WTC11 (cell line): ENCODE measurements around the gene ZCCHC14. TPM values are rescaled to one million over a fixed set of nuclear protein-coding genes. Genes with fewer than 3 reads are reported as not detected.

Experiments used
- ATAC-seq: fragments of 200-7000 bp; cut with Tn5 transposase; 2 replicates; pipeline ENCODE4 v1.10.0; 2021; ENCODE audit warnings: mild to moderate bottlenecking, moderate library complexity
- CTCF ChIA-PET: fragments of 300-600 bp; sonication (Branson Sonifier 250); formaldehyde crosslinking; loops from one replicate; lab custom pipeline; 2021; ENCODE audit warnings: antibody characterized with exemption; lab: Charles Lee
- POLR2A ChIA-PET: fragments of 350-600 bp; sonication (Branson Sonifier 250); formaldehyde crosslinking; loops from one replicate; lab custom pipeline; 2021; ENCODE audit warnings: antibody characterized with exemption; lab: Charles Lee
- DNase-seq: peaks from one replicate; pipeline ENCODE4 v3.0.0; 2021; ENCODE audit warnings: low spot score
- H3K27ac Mint-ChIP-seq: 2 replicates; pipeline ENCODE4 v1.8.0; 2021; ENCODE audit warnings: mixed read lengths
- H3K27me3 Mint-ChIP-seq: 2 replicates; pipeline ENCODE4 v1.8.0; 2021; ENCODE audit warnings: low read depth, mild to moderate bottlenecking, moderate library complexity, mixed read lengths
- H3K36me3 Mint-ChIP-seq: 2 replicates; pipeline ENCODE4 v1.8.0; 2021; ENCODE audit warnings: mixed read lengths
- H3K4me1 Mint-ChIP-seq: 2 replicates; pipeline ENCODE4 v1.8.0; 2022; ENCODE audit warnings: mixed read lengths
- H3K4me3 Mint-ChIP-seq: 2 replicates; pipeline ENCODE4 v1.8.0; 2021; ENCODE audit warnings: mild to moderate bottlenecking, moderate library complexity, mixed read lengths
- H3K9me3 Mint-ChIP-seq: 2 replicates; pipeline ENCODE4 v1.8.0; 2021; ENCODE audit warnings: mixed read lengths
- MXD4 ChIP-seq: fragments of 250-450 bp; sonication (Bioruptor Pico); IDR thresholded peaks from 2 replicates; pipeline ENCODE4 v1.8.0; 2021; ENCODE audit warnings: mild to moderate bottlenecking, moderate library complexity, borderline replicate concordance
- NR1H2 ChIP-seq: sonication (generic); formaldehyde crosslinking; IDR thresholded peaks from 2 replicates; pipeline ENCODE4 v1.9.0; 2021; ENCODE audit warnings: mild to moderate bottlenecking, moderate library complexity, missing genetic modification reagents
- RORB ChIP-seq: fragments of 250-450 bp; sonication (Bioruptor Pico); IDR thresholded peaks from 2 replicates; pipeline ENCODE4 v1.9.0; 2021; ENCODE audit warnings: mild to moderate bottlenecking
- ZNF138 ChIP-seq: sonication (generic); formaldehyde crosslinking; conservative IDR thresholded peaks from 2 replicates; pipeline ENCODE4 v1.8.1; 2022; ENCODE audit warnings: mild to moderate bottlenecking, moderate library complexity, missing genetic modification reagents
- total RNA-seq: library from RNA; stranded (reverse); gene quantifications from 3 replicates; pipeline ENCODE4 v1.2.3, GENCODE V29; 2021
- TF ChIP-seq, protein P1 (sequence below): sonication (generic); formaldehyde crosslinking; conservative IDR thresholded peaks from 2 replicates; pipeline ENCODE4 v1.8.1; 2023; ENCODE audit warnings: mild to moderate bottlenecking, low read depth, missing genetic modification reagents, moderate library complexity
- TF ChIP-seq, protein P2 (sequence below): fragments of 250-450 bp; sonication (Bioruptor Pico); conservative IDR thresholded peaks from 2 replicates; pipeline ENCODE4 v1.9.0; 2021; ENCODE audit warnings: mild to moderate bottlenecking
- TF ChIP-seq, protein P3 (sequence below): sonication (generic); formaldehyde crosslinking; IDR thresholded peaks from 2 replicates; pipeline ENCODE4 v1.8.0; 2022; ENCODE audit warnings: missing genetic modification reagents
- TF ChIP-seq, protein P4 (sequence below): sonication (generic); formaldehyde crosslinking; IDR thresholded peaks from 2 replicates; pipeline ENCODE4 v1.8.0; 2022; ENCODE audit warnings: mild to moderate bottlenecking, missing genetic modification reagents
- TF ChIP-seq, protein P5 (sequence below): sonication (generic); formaldehyde crosslinking; IDR thresholded peaks from 2 replicates; pipeline ENCODE4 v1.8.1; 2023; ENCODE audit warnings: mild to moderate bottlenecking, moderate library complexity, missing genetic modification reagents

The ZCCHC14 gene
- total RNA-seq, 1 experiment from 2014 or later, result 33.8 TPM

DNA sequence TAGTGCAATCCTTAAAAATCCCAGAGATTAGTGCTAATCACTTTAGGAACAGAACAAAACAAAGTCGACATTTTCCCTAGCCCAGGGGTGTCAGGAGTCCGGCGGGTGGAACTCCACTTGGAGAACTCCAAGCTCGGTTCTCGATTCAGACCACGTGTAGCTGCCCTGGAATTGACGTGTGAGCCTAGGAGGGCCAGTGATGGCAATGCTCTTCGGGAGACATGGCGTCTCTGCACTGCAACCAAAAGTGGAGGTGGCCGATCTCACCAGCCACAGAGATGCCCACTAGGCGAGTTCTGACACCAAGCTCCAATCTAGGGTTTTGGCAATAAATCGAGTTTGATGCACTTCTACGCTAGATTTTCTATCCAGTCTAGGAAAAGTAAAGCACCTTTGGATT lies 83.0 kb downstream of the ZCCHC14 start (continued):
- TF ChIP-seq, protein P1, sequence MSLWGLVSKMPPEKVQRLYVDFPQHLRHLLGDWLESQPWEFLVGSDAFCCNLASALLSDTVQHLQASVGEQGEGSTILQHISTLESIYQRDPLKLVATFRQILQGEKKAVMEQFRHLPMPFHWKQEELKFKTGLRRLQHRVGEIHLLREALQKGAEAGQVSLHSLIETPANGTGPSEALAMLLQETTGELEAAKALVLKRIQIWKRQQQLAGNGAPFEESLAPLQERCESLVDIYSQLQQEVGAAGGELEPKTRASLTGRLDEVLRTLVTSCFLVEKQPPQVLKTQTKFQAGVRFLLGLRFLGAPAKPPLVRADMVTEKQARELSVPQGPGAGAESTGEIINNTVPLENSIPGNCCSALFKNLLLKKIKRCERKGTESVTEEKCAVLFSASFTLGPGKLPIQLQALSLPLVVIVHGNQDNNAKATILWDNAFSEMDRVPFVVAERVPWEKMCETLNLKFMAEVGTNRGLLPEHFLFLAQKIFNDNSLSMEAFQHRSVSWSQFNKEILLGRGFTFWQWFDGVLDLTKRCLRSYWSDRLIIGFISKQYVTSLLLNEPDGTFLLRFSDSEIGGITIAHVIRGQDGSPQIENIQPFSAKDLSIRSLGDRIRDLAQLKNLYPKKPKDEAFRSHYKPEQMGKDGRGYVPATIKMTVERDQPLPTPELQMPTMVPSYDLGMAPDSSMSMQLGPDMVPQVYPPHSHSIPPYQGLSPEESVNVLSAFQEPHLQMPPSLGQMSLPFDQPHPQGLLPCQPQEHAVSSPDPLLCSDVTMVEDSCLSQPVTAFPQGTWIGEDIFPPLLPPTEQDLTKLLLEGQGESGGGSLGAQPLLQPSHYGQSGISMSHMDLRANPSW (CRISPR knock-in tag), result no peak

DNA sequence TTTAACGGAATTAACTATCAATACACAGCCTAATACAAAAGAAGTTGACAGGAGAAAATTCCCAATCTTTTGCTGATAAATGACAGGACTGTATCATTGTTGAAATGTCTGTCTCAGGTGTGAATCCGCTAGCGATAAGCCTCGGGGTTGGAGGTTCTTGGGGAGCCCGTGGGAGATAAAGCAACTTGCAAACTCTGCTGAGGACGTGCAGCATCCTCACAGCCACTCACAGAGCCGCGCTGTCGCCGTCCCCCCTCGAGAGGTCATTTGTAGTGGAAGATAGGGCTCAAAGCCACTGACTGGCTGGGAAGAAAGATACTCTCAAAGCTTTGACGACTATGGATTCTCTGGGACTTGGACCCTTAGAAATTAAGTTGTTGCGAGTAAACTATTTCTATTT lies 83.7 kb downstream of the ZCCHC14 start:
- ChIA-PET POLR2A (no interaction called here), CTCF (no interaction called here)
- DNase-seq, result no peak

More for the DNA sequence above, 83.7 kb downstream of the ZCCHC14 start:
- Mint-ChIP-seq H3K27ac (no peak overlapping the region), H3K9me3 (no peaks in the 10 kb centered on the region), H3K4me1 (no peaks in the 10 kb centered on the region), H3K4me3 (no peak overlapping the region), H3K36me3 (peaks cover 44% of the 10 kb centered on the region), H3K27me3 (no peaks in the 10 kb centered on the region)
- ATAC-seq, result no peak
- TF ChIP-seq ZNF138 (CRISPR knock-in tag) (no peak), RORB (CRISPR knock-in tag) (no peak), NR1H2 (no peak), MXD4 (no peak)
- TF ChIP-seq, protein P2, sequence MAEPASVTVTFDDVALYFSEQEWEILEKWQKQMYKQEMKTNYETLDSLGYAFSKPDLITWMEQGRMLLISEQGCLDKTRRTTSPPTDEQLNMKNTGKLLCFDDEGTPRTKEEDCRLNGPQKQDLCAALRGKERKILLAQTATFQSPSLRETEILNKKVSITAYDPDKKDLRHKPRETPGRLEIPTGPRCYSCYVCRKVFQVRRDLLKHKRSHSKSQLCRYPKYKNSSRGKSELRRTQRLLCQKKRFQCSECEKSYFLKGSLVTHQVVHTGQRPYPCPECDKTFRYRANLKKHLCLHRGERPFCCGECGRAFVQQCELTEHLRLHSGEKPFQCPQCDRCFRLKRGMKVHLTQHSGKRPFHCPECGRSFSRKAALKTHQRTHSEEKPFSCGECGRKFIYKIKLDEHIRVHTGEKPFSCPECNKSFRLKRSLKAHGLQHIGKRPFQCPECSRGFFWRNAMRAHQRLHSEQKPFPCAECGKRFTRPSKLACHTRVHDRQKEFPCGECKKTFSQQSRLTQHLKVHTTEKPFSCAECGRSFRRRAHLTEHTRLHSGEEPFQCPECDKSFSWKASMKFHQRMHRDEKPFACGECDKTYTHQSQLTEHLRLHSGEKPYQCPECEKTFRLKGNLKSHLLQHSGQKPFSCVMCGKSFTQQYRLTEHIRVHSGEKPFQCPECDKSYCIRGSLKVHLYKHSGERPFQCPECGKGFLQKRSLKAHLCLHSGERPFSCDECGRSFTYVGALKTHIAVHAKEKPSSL (CRISPR knock-in tag), result no peak
- TF ChIP-seq, protein P3, sequence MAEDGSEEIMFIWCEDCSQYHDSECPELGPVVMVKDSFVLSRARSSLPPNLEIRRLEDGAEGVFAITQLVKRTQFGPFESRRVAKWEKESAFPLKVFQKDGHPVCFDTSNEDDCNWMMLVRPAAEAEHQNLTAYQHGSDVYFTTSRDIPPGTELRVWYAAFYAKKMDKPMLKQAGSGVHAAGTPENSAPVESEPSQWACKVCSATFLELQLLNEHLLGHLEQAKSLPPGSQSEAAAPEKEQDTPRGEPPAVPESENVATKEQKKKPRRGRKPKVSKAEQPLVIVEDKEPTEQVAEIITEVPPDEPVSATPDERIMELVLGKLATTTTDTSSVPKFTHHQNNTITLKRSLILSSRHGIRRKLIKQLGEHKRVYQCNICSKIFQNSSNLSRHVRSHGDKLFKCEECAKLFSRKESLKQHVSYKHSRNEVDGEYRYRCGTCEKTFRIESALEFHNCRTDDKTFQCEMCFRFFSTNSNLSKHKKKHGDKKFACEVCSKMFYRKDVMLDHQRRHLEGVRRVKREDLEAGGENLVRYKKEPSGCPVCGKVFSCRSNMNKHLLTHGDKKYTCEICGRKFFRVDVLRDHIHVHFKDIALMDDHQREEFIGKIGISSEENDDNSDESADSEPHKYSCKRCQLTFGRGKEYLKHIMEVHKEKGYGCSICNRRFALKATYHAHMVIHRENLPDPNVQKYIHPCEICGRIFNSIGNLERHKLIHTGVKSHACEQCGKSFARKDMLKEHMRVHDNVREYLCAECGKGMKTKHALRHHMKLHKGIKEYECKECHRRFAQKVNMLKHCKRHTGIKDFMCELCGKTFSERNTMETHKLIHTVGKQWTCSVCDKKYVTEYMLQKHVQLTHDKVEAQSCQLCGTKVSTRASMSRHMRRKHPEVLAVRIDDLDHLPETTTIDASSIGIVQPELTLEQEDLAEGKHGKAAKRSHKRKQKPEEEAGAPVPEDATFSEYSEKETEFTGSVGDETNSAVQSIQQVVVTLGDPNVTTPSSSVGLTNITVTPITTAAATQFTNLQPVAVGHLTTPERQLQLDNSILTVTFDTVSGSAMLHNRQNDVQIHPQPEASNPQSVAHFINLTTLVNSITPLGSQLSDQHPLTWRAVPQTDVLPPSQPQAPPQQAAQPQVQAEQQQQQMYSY (CRISPR knock-in tag), result no peak
- TF ChIP-seq, protein P4, sequence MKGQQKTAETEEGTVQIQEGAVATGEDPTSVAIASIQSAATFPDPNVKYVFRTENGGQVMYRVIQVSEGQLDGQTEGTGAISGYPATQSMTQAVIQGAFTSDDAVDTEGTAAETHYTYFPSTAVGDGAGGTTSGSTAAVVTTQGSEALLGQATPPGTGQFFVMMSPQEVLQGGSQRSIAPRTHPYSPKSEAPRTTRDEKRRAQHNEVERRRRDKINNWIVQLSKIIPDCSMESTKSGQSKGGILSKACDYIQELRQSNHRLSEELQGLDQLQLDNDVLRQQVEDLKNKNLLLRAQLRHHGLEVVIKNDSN (CRISPR knock-in tag), result no peak
- TF ChIP-seq, protein P5, sequence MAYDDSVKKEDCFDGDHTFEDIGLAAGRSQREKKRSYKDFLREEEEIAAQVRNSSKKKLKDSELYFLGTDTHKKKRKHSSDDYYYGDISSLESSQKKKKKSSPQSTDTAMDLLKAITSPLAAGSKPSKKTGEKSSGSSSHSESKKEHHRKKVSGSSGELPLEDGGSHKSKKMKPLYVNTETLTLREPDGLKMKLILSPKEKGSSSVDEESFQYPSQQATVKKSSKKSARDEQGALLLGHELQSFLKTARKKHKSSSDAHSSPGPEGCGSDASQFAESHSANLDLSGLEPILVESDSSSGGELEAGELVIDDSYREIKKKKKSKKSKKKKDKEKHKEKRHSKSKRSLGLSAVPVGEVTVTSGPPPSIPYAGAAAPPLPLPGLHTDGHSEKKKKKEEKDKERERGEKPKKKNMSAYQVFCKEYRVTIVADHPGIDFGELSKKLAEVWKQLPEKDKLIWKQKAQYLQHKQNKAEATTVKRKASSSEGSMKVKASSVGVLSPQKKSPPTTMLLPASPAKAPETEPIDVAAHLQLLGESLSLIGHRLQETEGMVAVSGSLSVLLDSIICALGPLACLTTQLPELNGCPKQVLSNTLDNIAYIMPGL, result no peak
